ENCODE measurements around the gene EHD3.

DNA sequence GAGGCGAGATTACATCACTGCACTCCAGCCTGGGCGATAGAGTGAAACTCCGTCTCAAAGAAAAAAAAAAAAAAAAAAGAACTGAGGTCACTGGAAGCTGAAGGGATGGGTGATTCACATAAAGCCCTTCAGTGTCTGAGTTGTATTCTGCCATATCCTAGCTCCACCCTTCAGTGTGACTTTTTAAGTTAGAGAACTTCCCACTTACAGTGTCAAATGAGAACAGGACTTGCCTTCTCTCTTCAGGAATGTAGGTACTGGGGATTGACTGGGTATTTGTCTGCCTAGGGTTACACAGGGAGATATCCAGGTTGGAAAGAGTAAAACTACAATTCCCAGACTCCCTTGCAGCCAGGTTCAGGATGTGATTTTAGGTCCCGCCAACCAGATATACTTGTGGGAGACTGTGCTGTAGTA is 37.9 kb downstream of the EHD3 start:
- TF ChIP-seq, protein P1, sequence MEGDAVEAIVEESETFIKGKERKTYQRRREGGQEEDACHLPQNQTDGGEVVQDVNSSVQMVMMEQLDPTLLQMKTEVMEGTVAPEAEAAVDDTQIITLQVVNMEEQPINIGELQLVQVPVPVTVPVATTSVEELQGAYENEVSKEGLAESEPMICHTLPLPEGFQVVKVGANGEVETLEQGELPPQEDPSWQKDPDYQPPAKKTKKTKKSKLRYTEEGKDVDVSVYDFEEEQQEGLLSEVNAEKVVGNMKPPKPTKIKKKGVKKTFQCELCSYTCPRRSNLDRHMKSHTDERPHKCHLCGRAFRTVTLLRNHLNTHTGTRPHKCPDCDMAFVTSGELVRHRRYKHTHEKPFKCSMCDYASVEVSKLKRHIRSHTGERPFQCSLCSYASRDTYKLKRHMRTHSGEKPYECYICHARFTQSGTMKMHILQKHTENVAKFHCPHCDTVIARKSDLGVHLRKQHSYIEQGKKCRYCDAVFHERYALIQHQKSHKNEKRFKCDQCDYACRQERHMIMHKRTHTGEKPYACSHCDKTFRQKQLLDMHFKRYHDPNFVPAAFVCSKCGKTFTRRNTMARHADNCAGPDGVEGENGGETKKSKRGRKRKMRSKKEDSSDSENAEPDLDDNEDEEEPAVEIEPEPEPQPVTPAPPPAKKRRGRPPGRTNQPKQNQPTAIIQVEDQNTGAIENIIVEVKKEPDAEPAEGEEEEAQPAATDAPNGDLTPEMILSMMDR (IDR thresholded peaks at IDR 0.05; ENCODE audit: low read length): no peak
- no peak for TF ChIP-seq EZH2phosphoT487 (IDR thresholded peaks at IDR 0.05; ENCODE audit: low read length)

Data from MM.1S (cell line).